ENCODE data around the gene HPCAL1.

HPCAL1 gene

GRCh38 chr2:10372203-10372861, 69.6 kb downstream of the HPCAL1 start:
- DNase-seq: no peak

GRCh38 chr2:10372862-10373240, 70.1 kb downstream of the HPCAL1 start:
- DNase-seq: no peak

GRCh38 chr2:10373931-10374330, 71.2 kb downstream of the HPCAL1 start:
- no peak for DNase-seq

- DNase-seq: no peak
These were observed 71.7 kb downstream of the HPCAL1 start for GRCh38 chr2:10374362-10374943.

GRCh38 chr2:10375570-10376281, 73.0 kb downstream of the HPCAL1 start:
- DNase-seq: peak in 1 of 2 experiments; percentile 28

- DNase-seq: no peak
These were observed 74.5 kb downstream of the HPCAL1 start for GRCh38 chr2:10377052-10377746.

GRCh38 chr2:10377747-10378085, 75.0 kb downstream of the HPCAL1 start:
- DNase-seq: no peak

GRCh38 chr2:10378189-10378588, 75.5 kb downstream of the HPCAL1 start:
- DNase-seq: peak; percentile 19 to 25

- no peak for DNase-seq
These were observed 77.6 kb downstream of the HPCAL1 start for GRCh38 chr2:10380048-10380926.

GRCh38 chr2:10381997-10382353, 79.3 kb downstream of the HPCAL1 start:
- DNase-seq: no peak

GRCh38 chr2:10382354-10383061, 79.8 kb downstream of the HPCAL1 start:
- DNase-seq: peak; percentile 31 to 40

GRCh38 chr2:10383960-10384734, 81.4 kb downstream of the HPCAL1 start:
- no peak for DNase-seq

- no peak for DNase-seq
These were observed 82.8 kb downstream of the HPCAL1 start for GRCh38 chr2:10385501-10385900.

GRCh38 chr2:10385933-10386773, 83.4 kb downstream of the HPCAL1 start:
- no peak for DNase-seq

- DNase-seq: no peak
These were observed 84.3 kb downstream of the HPCAL1 start for GRCh38 chr2:10387033-10387432.

- DNase-seq: no peak
These were observed 86.4 kb downstream of the HPCAL1 start for GRCh38 chr2:10388954-10389560.

- DNase-seq: no peak
These were observed 86.9 kb downstream of the HPCAL1 start for GRCh38 chr2:10389573-10389972.

GRCh38 chr2:10390369-10390801, 87.7 kb downstream of the HPCAL1 start:
- no peak for DNase-seq

GRCh38 chr2:10392100-10392499, 89.4 kb downstream of the HPCAL1 start:
- no peak for DNase-seq

GRCh38 chr2:10392548-10392947, 89.8 kb downstream of the HPCAL1 start:
- DNase-seq: no peak
